ENCODE measurements around the gene GAS2L2.
A peak's percentile ranks its signal among the peaks of the same experiment; 100 is the strongest.
"Not testable (repeated sequence)": the region's sequence is repeated elsewhere in the genome, so short reads cannot be mapped to it uniquely, and the experiment has no call there.

GAS2L2 gene

GRCh38 chr17:35726127-35726952, 26.7 kb downstream of the GAS2L2 start:
- peak; percentile 82 for DNase-seq

- no peak for DNase-seq
These were observed 27.3 kb downstream of the GAS2L2 start for GRCh38 chr17:35725802-35726126.

- no peak for DNase-seq
These were observed 28.0 kb downstream of the GAS2L2 start for GRCh38 chr17:35725058-35725457.

- DNase-seq, result no peak
These were observed 29.3 kb downstream of the GAS2L2 start for GRCh38 chr17:35723735-35724134.

GRCh38 chr17:35717475-35717874, 35.6 kb downstream of the GAS2L2 start:
- no peak for DNase-seq

- no peak for DNase-seq
These were observed 36.1 kb downstream of the GAS2L2 start for GRCh38 chr17:35716897-35717465.

GRCh38 chr17:35716173-35716572, 36.9 kb downstream of the GAS2L2 start:
- no peak for DNase-seq

GRCh38 chr17:35715416-35715815, 37.6 kb downstream of the GAS2L2 start:
- DNase-seq, result no peak

- no peak for DNase-seq
These were observed 38.1 kb downstream of the GAS2L2 start for GRCh38 chr17:35714988-35715387.

GRCh38 chr17:35713069-35713728, 39.8 kb downstream of the GAS2L2 start:
- no peak for DNase-seq

- no peak for DNase-seq
These were observed 42.1 kb downstream of the GAS2L2 start for GRCh38 chr17:35710950-35711349.

- DNase-seq, result no peak
These were observed 43.2 kb downstream of the GAS2L2 start for GRCh38 chr17:35709874-35710273.

GRCh38 chr17:35708951-35709350, 44.1 kb downstream of the GAS2L2 start:
- DNase-seq, result peak; percentile 77

- peak; percentile 52 for DNase-seq
These were observed 44.9 kb downstream of the GAS2L2 start for GRCh38 chr17:35708149-35708548.

- DNase-seq, result no peak
These were observed 47.3 kb downstream of the GAS2L2 start for GRCh38 chr17:35705705-35706104.

GRCh38 chr17:35705230-35705629, 47.8 kb downstream of the GAS2L2 start:
- DNase-seq, result no peak

- DNase-seq, result not testable (repeated sequence)
These were observed 49.7 kb downstream of the GAS2L2 start for GRCh38 chr17:35703308-35703707.

GRCh38 chr17:35701491-35701890, 51.5 kb downstream of the GAS2L2 start:
- DNase-seq, result no peak

- DNase-seq, result no peak
These were observed 52.9 kb downstream of the GAS2L2 start for GRCh38 chr17:35700150-35700549.

- DNase-seq, result no peak
These were observed 54.2 kb downstream of the GAS2L2 start for GRCh38 chr17:35698800-35699199.

GRCh38 chr17:35695613-35696012, 57.4 kb downstream of the GAS2L2 start:
- DNase-seq, result no peak

- DNase-seq, result no peak
These were observed 58.1 kb downstream of the GAS2L2 start for GRCh38 chr17:35694906-35695305.
